K562 (cell line): ENCODE data around the gene TUT7. TPM values are rescaled to one million over a fixed set of nuclear protein-coding genes. Genes with fewer than 3 reads are reported as not detected.

ENCODE experiments used
- ARID1B ChIP-seq: fragments of 450-650 bp; IDR thresholded peaks from 2 replicates; pipeline ENCODE4 v1.6.1; 2016; ENCODE audit warnings: antibody characterized with exemption, mild to moderate bottlenecking, inconsistent platforms
- BDP1 ChIP-seq: IDR thresholded peaks from 3 replicates; pipeline ENCODE4 v1.6.1; 2011; ENCODE audit not compliant: insufficient read length, insufficient read depth
- BRCA1 ChIP-seq, 2 experiments: fragments of 450-650 bp in 1 of 2; sonication (generic) in 1 of 2; formaldehyde crosslinking in 1 of 2; IDR thresholded peaks; 2 replicates each; pipeline versions ENCODE4 v1.5.0 to v1.6.1; 2017 to 2020; ENCODE audit warnings: mild to moderate bottlenecking in 1 of 2, missing genetic modification reagents in 1 of 2
- CBFA2T2 ChIP-seq: fragments of 450-650 bp; conservative IDR thresholded peaks from 2 replicates; pipeline ENCODE4 v1.6.1; 2017; ENCODE audit warnings: mild to moderate bottlenecking
- EP300 ChIP-seq: IDR thresholded peaks from 2 replicates; pipeline ENCODE4 v1.6.1; 2012; ENCODE audit warnings: low read length, improper control_type of control experiment
- FOXM1 ChIP-seq, 2 experiments: fragments of 450-650 bp in 1 of 2; sonication (generic) in 1 of 2; formaldehyde crosslinking in 1 of 2; IDR thresholded peaks; 2 replicates each; pipeline versions ENCODE4 v1.6.1 to v1.9.0; 2017 to 2022; ENCODE audit warnings: low read depth in 2 of 2, mild to moderate bottlenecking in 2 of 2, missing genetic modification reagents in 1 of 2, moderate library complexity in 1 of 2
- GATA2 ChIP-seq: sonication (generic); formaldehyde crosslinking; IDR thresholded peaks from 2 replicates; pipeline ENCODE4 v1.4.0; 2020; ENCODE audit warnings: mild to moderate bottlenecking, missing genetic modification reagents
- HBP1 ChIP-seq: fragments of 450-650 bp; formaldehyde crosslinking; IDR thresholded peaks from 2 replicates; pipeline ENCODE4 v1.4.0; 2022; ENCODE audit warnings: missing genetic modification characterization
- JUND ChIP-seq, 2 experiments: IDR thresholded peaks; 2 replicates in 1 of 2; 3 replicates in 1 of 2; pipeline ENCODE4 v1.6.1; 2011; ENCODE audit warnings: borderline replicate concordance in 2 of 2, low read depth in 2 of 2, low read length in 2 of 2, improper control_type of control experiment in 1 of 2, missing biosample characterization in 1 of 2, missing genetic modification characterization in 1 of 2, missing genetic modification reagents in 1 of 2
- KDM1A ChIP-seq, 2 experiments: fragments of 450-650 bp; IDR thresholded peaks; 2 replicates each; pipeline ENCODE4 v1.6.1; 2016; ENCODE audit warnings: mild to moderate bottlenecking in 2 of 2
- KLF16 ChIP-seq: IDR thresholded peaks from 2 replicates; pipeline ENCODE4 v1.6.1; 2016; ENCODE audit warnings: antibody characterized with exemption
- MCM5 ChIP-seq: fragments of 450-650 bp; IDR thresholded peaks from 2 replicates; pipeline ENCODE4 v1.6.1; 2016; ENCODE audit warnings: low read depth
- NCOR1 ChIP-seq: fragments of 450-650 bp; IDR thresholded peaks from 2 replicates; pipeline ENCODE4 v1.6.1; 2016; ENCODE audit warnings: mild to moderate bottlenecking, moderate library complexity
- NFIC ChIP-seq: fragments of 450-650 bp; IDR thresholded peaks from 2 replicates; pipeline ENCODE4 v1.6.1; 2017; ENCODE audit warnings: mild to moderate bottlenecking, inconsistent platforms
- PML ChIP-seq: IDR thresholded peaks from 2 replicates; pipeline ENCODE4 v1.6.1; 2012; ENCODE audit warnings: low read length, inconsistent platforms
- POLR2AphosphoS5 ChIP-seq: IDR thresholded peaks from 2 replicates; pipeline ENCODE4 v1.6.1; 2011; ENCODE audit warnings: mild to moderate bottlenecking, low read depth, low read length, moderate library complexity; ENCODE audit not compliant: control insufficient read depth, insufficient read depth
- SMAD4 ChIP-seq: fragments of 250-450 bp; sonication (Bioruptor Pico); conservative IDR thresholded peaks from 2 replicates; pipeline ENCODE4 v1.8.0; 2021; ENCODE audit warnings: inconsistent platforms, mild to moderate bottlenecking, moderate library complexity
- STAT5A ChIP-seq: IDR thresholded peaks from 2 replicates; pipeline ENCODE4 v1.6.1; 2012; ENCODE audit warnings: low read length, inconsistent platforms, borderline replicate concordance
- TCF3 ChIP-seq: sonication (generic); formaldehyde crosslinking; IDR thresholded peaks from 2 replicates; pipeline ENCODE4 v1.4.0; 2020; ENCODE audit warnings: mild to moderate bottlenecking, missing genetic modification reagents
- TEAD1 ChIP-seq, 2 experiments: fragments of 450-650 bp in 1 of 2; sonication (generic) in 1 of 2; formaldehyde crosslinking; IDR thresholded peaks; 2 replicates each; pipeline versions ENCODE4 v1.4.0 to v1.8.0; 2020 to 2022; ENCODE audit warnings: mild to moderate bottlenecking in 2 of 2, missing genetic modification reagents in 1 of 2
- TEAD4 ChIP-seq, 2 experiments: sonication (generic) in 1 of 2; formaldehyde crosslinking in 1 of 2; IDR thresholded peaks; 2 replicates each; pipeline versions ENCODE4 v1.6.1 to v1.8.0; 2012 to 2022; ENCODE audit warnings: borderline replicate concordance in 1 of 2, inconsistent platforms in 1 of 2, low read length in 1 of 2, mild to moderate bottlenecking in 1 of 2, missing genetic modification reagents in 1 of 2
- TRIM24 ChIP-seq, 2 experiments: fragments of 450-650 bp; IDR thresholded peaks; 2 replicates each; pipeline ENCODE4 v1.6.1; 2016
- ZNF175 ChIP-seq: fragments of 200-800 bp; sonication (Bioruptor generic); IDR thresholded peaks from 2 replicates; pipeline ENCODE4 v1.6.1; 2016; ENCODE audit warnings: low read depth, mild to moderate bottlenecking, missing genetic modification characterization, missing compliant biosample characterization
- ZNF592 ChIP-seq: fragments of 450-650 bp; IDR thresholded peaks from 2 replicates; pipeline ENCODE4 v1.6.1; 2017; ENCODE audit warnings: antibody characterized with exemption, mild to moderate bottlenecking
- polyA plus RNA-seq, 8 experiments: library from polyadenylated mRNA; depleted of rRNA in 4 of 8; stranded (reverse) in 5 of 8; unstranded in 3 of 8; fragments of >200 nt; fragmentation: Nextera tagmentation in 2 of 8; fragmentation: Illumina TruSeq in 1 of 8; extraction: Ambion mirVana in 2 of 8; extraction: Trizol in 1 of 8; gene quantifications; 2 replicates each; pipeline versions ENCODE4 v1.2.1 to v1.2.3, GENCODE V29; 2011 to 2014; ENCODE audit warnings: inconsistent platforms in 1 of 8, missing spikeins in 1 of 8
- total RNA-seq, 7 experiments: library from RNA; depleted of rRNA in 6 of 7; stranded (reverse); fragments of >200 nt in 6 of 7; fragmentation: Illumina TruSeq in 2 of 7; extraction: Trizol in 2 of 7; gene quantifications; 2 replicates each; pipeline versions ENCODE4 v1.2.1 to v1.2.3, GENCODE V29; 2011 to 2021; ENCODE audit warnings: low replicate concordance in 1 of 7

Gene TUT7
- total and polyA plus RNA-seq, 9 of the 15 experiments (the other 6 are each of a cell fraction or from before 2014, with no cell fraction given) = 5.9 to 26.9 (median 15.2) TPM

GRCh38 chr9:86286278-86286677 is 67.9 kb downstream of the TUT7 start (continued):
- TF ChIP-seq MCM5 = no peak
- no peak for TF ChIP-seq TEAD1 (CRISPR knock-in tag; IDR thresholded peaks at IDR 0.05)
- TF ChIP-seq FOXM1 (IDR thresholded peaks at IDR 0.05; ENCODE audit: low read depth) = peak; percentile 15; the same call in 1 of the 2 replicates
- TF ChIP-seq FOXM1 (CRISPR knock-in tag; IDR thresholded peaks at IDR 0.05; ENCODE audit: low read depth) = no peak
- TF ChIP-seq EP300 = peak; percentile 59; the same call in 1 of the 2 replicates
- no peak for TF ChIP-seq ZNF175 (CRISPR knock-in tag)
- peak; percentile 78 for TF ChIP-seq NCOR1
- TF ChIP-seq KDM1A (IDR thresholded peaks at IDR 0.05) = 0 out of 4 replicates have a peak, but pooled peaks of 1 of the 2 experiments have one; percentile 16
- TF ChIP-seq GATA2 = peak; percentile 29; the same call in 1 of the 2 replicates
- TF ChIP-seq POLR2AphosphoS5 = peak; percentile 75
- no peak for TF ChIP-seq BRCA1 (IDR thresholded peaks at IDR 0.05)
- TF ChIP-seq BRCA1 (CRISPR knock-in tag; IDR thresholded peaks at IDR 0.05) = no peak
- peak; percentile 55; the same call in 1 of the 2 replicates for TF ChIP-seq STAT5A
- TF ChIP-seq CBFA2T2 = peak; percentile 85
- TF ChIP-seq ARID1B = peak; percentile 89
- TF ChIP-seq NFIC = peak; percentile 43; the same call in 1 of the 2 replicates
- TF ChIP-seq SMAD4 (CRISPR knock-in tag) = 0 out of 2 replicates have a peak, but pooled peaks have one; percentile 20
- TF ChIP-seq BDP1 = no peak
- no peak for TF ChIP-seq HBP1 (CRISPR knock-in tag)
- peak; percentile 88 for TF ChIP-seq TEAD4 (IDR thresholded peaks at IDR 0.05; ENCODE audit: low read length)
- no peak for TF ChIP-seq TEAD4 (CRISPR knock-in tag; IDR thresholded peaks at IDR 0.05; ENCODE audit: borderline replicate concordance)
- peak; percentile 53; the same call in 1 of the 2 replicates for TF ChIP-seq PML
- TF ChIP-seq TRIM24 (IDR thresholded peaks at IDR 0.05) = 0 out of 4 replicates have a peak, but pooled peaks of 1 of the 2 experiments have one; percentile 18
- peak; percentile 85 for TF ChIP-seq TCF3
- TF ChIP-seq ZNF592 = peak; percentile 47; the same call in 1 of the 2 replicates
- 0 out of 2 replicates have a peak, but pooled peaks have one; percentile 4 for TF ChIP-seq JUND (IDR thresholded peaks at IDR 0.05; ENCODE audit: borderline replicate concordance, low read depth, low read length)
- no peak for TF ChIP-seq JUND (tag; IDR thresholded peaks at IDR 0.05; ENCODE audit: borderline replicate concordance, low read depth, low read length)
- TF ChIP-seq KLF16 = peak; percentile 34; the same call in 1 of the 2 replicates
